Measurements from ENCODE around the gene ZNF791. TPM values are rescaled to one million over a fixed set of nuclear protein-coding genes. Genes with fewer than 3 reads are reported as not detected.

Gene ZNF791
- total and polyA plus RNA-seq, 2 experiments from 2014 or later: 11.5 to 16.2 TPM

GRCh38 chr19:12647490-12648071 lies 36.9 kb downstream of the ZNF791 start:
- DNase-seq (ENCODE audit: low spot score): peak; percentile 66
- WGBS (ENCODE audit: low lambda C conversion rate, missing lambda C conversion rate): 58% methylated on average over 15 of the region's 31 CpGs
- Histone ChIP-seq H3K4me1 (ENCODE audit: insufficient read depth) (no peaks in the 10 kb centered on the region), H3K9me2 (replicated peaks; ENCODE audit: insufficient read depth) (no peaks in the 10 kb centered on the region), H3K4me3 (no peak overlapping the region), H3K4me2 (peak overlapping the region; percentile 49), H3K27me3 (no peaks in the 10 kb centered on the region), H3K9me3 (ENCODE audit: low read depth) (no peaks in the 10 kb centered on the region), H2AFZ (no peak overlapping the region), H3K36me3 (replicated peaks; ENCODE audit: insufficient read depth, low read depth) (no peaks in the 10 kb centered on the region), H4K20me1 (ENCODE audit: insufficient read depth, poor library complexity, severe bottlenecking) (no peaks in the 10 kb centered on the region), H3K27ac (no peak overlapping the region), H3K79me2 (no peaks in the 10 kb centered on the region)
- no peak for TF ChIP-seq EZH2 (IDR thresholded peaks at IDR 0.05; ENCODE audit: borderline replicate concordance)
- no peak for TF ChIP-seq EZH2phosphoT487 (IDR thresholded peaks at IDR 0.05; ENCODE audit: low read depth, severe bottlenecking, unreplicated experiment)
- TF ChIP-seq, protein P1, sequence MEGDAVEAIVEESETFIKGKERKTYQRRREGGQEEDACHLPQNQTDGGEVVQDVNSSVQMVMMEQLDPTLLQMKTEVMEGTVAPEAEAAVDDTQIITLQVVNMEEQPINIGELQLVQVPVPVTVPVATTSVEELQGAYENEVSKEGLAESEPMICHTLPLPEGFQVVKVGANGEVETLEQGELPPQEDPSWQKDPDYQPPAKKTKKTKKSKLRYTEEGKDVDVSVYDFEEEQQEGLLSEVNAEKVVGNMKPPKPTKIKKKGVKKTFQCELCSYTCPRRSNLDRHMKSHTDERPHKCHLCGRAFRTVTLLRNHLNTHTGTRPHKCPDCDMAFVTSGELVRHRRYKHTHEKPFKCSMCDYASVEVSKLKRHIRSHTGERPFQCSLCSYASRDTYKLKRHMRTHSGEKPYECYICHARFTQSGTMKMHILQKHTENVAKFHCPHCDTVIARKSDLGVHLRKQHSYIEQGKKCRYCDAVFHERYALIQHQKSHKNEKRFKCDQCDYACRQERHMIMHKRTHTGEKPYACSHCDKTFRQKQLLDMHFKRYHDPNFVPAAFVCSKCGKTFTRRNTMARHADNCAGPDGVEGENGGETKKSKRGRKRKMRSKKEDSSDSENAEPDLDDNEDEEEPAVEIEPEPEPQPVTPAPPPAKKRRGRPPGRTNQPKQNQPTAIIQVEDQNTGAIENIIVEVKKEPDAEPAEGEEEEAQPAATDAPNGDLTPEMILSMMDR (IDR thresholded peaks at IDR 0.05; ENCODE audit: poor library complexity): no peak

- Histone ChIP-seq H3K9me2 (replicated peaks; ENCODE audit: insufficient read depth) (no peaks in the 10 kb centered on the region), H4K20me1 (ENCODE audit: insufficient read depth, poor library complexity, severe bottlenecking) (no peaks in the 10 kb centered on the region), H3K4me3 (no peak overlapping the region), H3K9me3 (ENCODE audit: low read depth) (no peaks in the 10 kb centered on the region), H3K27me3 (no peaks in the 10 kb centered on the region), H3K4me2 (peak overlapping the region; percentile 49), H3K4me1 (ENCODE audit: insufficient read depth) (no peaks in the 10 kb centered on the region), H2AFZ (no peak overlapping the region), H3K79me2 (no peaks in the 10 kb centered on the region), H3K36me3 (replicated peaks; ENCODE audit: insufficient read depth, low read depth) (no peaks in the 10 kb centered on the region), H3K27ac (no peak overlapping the region)
- TF ChIP-seq, protein P1 (IDR thresholded peaks at IDR 0.05; ENCODE audit: poor library complexity): peak; percentile 9
- TF ChIP-seq EZH2phosphoT487 (IDR thresholded peaks at IDR 0.05; ENCODE audit: low read depth, severe bottlenecking, unreplicated experiment): no peak
- TF ChIP-seq EZH2 (IDR thresholded peaks at IDR 0.05; ENCODE audit: borderline replicate concordance): no peak
- DNase-seq (ENCODE audit: low spot score): no peak
- WGBS (ENCODE audit: low lambda C conversion rate, missing lambda C conversion rate): 65% methylated on average over 24 of the region's 29 CpGs
Measured at GRCh38 chr19:12648088-12648487, 37.4 kb downstream of the ZNF791 start.

DNA sequence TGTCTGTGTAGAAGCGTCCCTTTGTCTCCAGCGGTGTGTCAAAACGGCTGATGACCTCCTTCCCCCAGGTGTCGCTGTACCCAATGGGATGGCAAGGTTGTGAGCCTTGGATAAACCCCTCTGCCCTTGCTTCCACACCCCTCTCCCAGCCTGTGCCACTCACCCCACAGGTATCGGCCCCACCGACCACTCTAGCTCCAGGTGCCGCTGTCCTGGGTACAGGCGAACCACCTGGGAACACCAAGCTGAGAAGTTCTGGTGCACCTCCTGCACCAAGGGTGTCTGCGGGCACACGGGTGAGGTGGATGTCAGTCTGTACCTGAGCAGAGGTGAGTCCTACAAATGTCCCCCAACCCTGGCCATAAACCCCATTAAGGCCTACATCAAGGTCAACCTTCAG lies 39.2 kb downstream of the ZNF791 start:
- Histone ChIP-seq H3K9me2 (replicated peaks; ENCODE audit: insufficient read depth) (no peaks in the 10 kb centered on the region), H4K20me1 (ENCODE audit: insufficient read depth, poor library complexity, severe bottlenecking) (no peaks in the 10 kb centered on the region), H3K27me3 (no peaks in the 10 kb centered on the region), H3K27ac (no peak overlapping the region), H2AFZ (no peak overlapping the region), H3K4me1 (ENCODE audit: insufficient read depth) (no peaks in the 10 kb centered on the region), H3K4me2 (no peak overlapping the region), H3K9me3 (ENCODE audit: low read depth) (no peaks in the 10 kb centered on the region), H3K36me3 (replicated peaks; ENCODE audit: insufficient read depth, low read depth) (no peaks in the 10 kb centered on the region), H3K79me2 (no peaks in the 10 kb centered on the region), H3K4me3 (no peak overlapping the region)
- no peak for DNase-seq (ENCODE audit: low spot score)
- TF ChIP-seq, protein P1 (IDR thresholded peaks at IDR 0.05; ENCODE audit: poor library complexity): no peak
- TF ChIP-seq EZH2phosphoT487 (IDR thresholded peaks at IDR 0.05; ENCODE audit: low read depth, severe bottlenecking, unreplicated experiment): no peak
- TF ChIP-seq EZH2 (IDR thresholded peaks at IDR 0.05; ENCODE audit: borderline replicate concordance): no peak
- 100% methylated on average over 10 of the region's 10 CpGs for WGBS (ENCODE audit: low lambda C conversion rate, missing lambda C conversion rate)

Measured in hepatocyte (in vitro differentiated cells).